Fibroblast of pulmonary artery (primary cell): ENCODE data around the gene PHC2.

Experiments used
- DNase-seq: peaks from one replicate; pipeline ENCODE4 v3.0.0-alpha.2; 2010; ENCODE audit warnings: low read depth
- H3K4me3 ChIP-seq: replicated peaks from 2 replicates; pipeline ENCODE4 v1.5.1; 2011; ENCODE audit warnings: low read depth, mild to moderate bottlenecking, control low read depth, low read length, moderate library complexity
- CTCF ChIP-seq: IDR thresholded peaks from 2 replicates; pipeline ENCODE4 v1.5.1; 2011; ENCODE audit warnings: mild to moderate bottlenecking, control low read depth, low read length, inconsistent platforms; ENCODE audit errors: missing control alignments

PHC2 gene

GRCh38 chr1:33363021-33363420, 67.9 kb downstream of the PHC2 start:
- no peak overlapping the region for H3K4me3 ChIP-seq
- no peak for DNase-seq
- no peak for TF ChIP-seq CTCF

GRCh38 chr1:33361532-33362235, 69.2 kb downstream of the PHC2 start:
- H3K4me3 ChIP-seq, result no peak overlapping the region
- DNase-seq, result peak; percentile 84
- no peak for TF ChIP-seq CTCF

GRCh38 chr1:33360367-33360766, 70.5 kb downstream of the PHC2 start:
- TF ChIP-seq CTCF, result no peak
- H3K4me3 ChIP-seq, result no peak overlapping the region
- DNase-seq, result peak; percentile 36

GRCh38 chr1:33359931-33360330, 71.0 kb downstream of the PHC2 start:
- DNase-seq, result no peak
- TF ChIP-seq CTCF, result no peak
- H3K4me3 ChIP-seq, result no peak overlapping the region

- DNase-seq, result no peak
- no peak for TF ChIP-seq CTCF
- no peak overlapping the region for H3K4me3 ChIP-seq
Observed at GRCh38 chr1:33358795-33359503, 71.9 kb downstream of the PHC2 start.

GRCh38 chr1:33358114-33358794, 72.6 kb downstream of the PHC2 start:
- TF ChIP-seq CTCF, result no peak
- no peak overlapping the region for H3K4me3 ChIP-seq
- no peak for DNase-seq
